Fibroblast of the conjunctiva (primary cell): ENCODE data around the gene CAPN8.
A peak's percentile ranks its signal among the peaks of the same experiment; 100 is the strongest.

Source experiments
- DNase-seq: peaks from one replicate; pipeline ENCODE4 v3.0.0-alpha.2; 2010; ENCODE audit warnings: low read depth

Gene CAPN8

GRCh38 chr1:223702735-223703667, 37.5 kb upstream of the CAPN8 start:
- DNase-seq, result no peak

- peak; percentile 96 for DNase-seq
These were observed 35.6 kb upstream of the CAPN8 start for GRCh38 chr1:223700942-223701637.

- no peak for DNase-seq
These were observed 35.0 kb upstream of the CAPN8 start for GRCh38 chr1:223700388-223700918.

GRCh38 chr1:223695941-223696340, 30.4 kb upstream of the CAPN8 start:
- DNase-seq, result no peak

- DNase-seq, result no peak
These were observed 29.6 kb upstream of the CAPN8 start for GRCh38 chr1:223695014-223695548.

- DNase-seq, result no peak
These were observed 25.6 kb upstream of the CAPN8 start for GRCh38 chr1:223691121-223691520.

GRCh38 chr1:223684488-223684792, 18.9 kb upstream of the CAPN8 start:
- DNase-seq, result no peak

GRCh38 chr1:223683586-223684487, 18.3 kb upstream of the CAPN8 start:
- no peak for DNase-seq

GRCh38 chr1:223682502-223682901, 17.0 kb upstream of the CAPN8 start:
- no peak for DNase-seq

GRCh38 chr1:223680188-223680587, 14.7 kb upstream of the CAPN8 start:
- DNase-seq, result no peak

- DNase-seq, result no peak
These were observed 13.3 kb upstream of the CAPN8 start for GRCh38 chr1:223678841-223679240.

GRCh38 chr1:223674119-223674890, 8.8 kb upstream of the CAPN8 start:
- DNase-seq, result no peak

- DNase-seq, result peak; percentile 8
These were observed 5.1 kb upstream of the CAPN8 start for GRCh38 chr1:223670458-223671159.

GRCh38 chr1:223669003-223669795, 3.7 kb upstream of the CAPN8 start:
- no peak for DNase-seq

- no peak for DNase-seq
These were observed 2.1 kb upstream of the CAPN8 start for GRCh38 chr1:223667484-223668182.

GRCh38 chr1:223664106-223664505, 1.4 kb downstream of the CAPN8 start:
- no peak for DNase-seq

- no peak for DNase-seq
These were observed 2.6 kb downstream of the CAPN8 start for GRCh38 chr1:223662943-223663342.

- DNase-seq, result no peak
These were observed 5.8 kb downstream of the CAPN8 start for GRCh38 chr1:223659711-223660110.

GRCh38 chr1:223657978-223658377, 7.5 kb downstream of the CAPN8 start:
- no peak for DNase-seq
